GM23248 (cell line): ENCODE measurements around the gene ZNF334. TPM values are rescaled to one million over a fixed set of nuclear protein-coding genes. Genes with fewer than 3 reads are reported as not detected.

Source experiments
- DNase-seq: peaks from one replicate; pipeline ENCODE4 v3.0.0-alpha.2; 2015
- H2AFZ ChIP-seq: fragments of 200-600 bp; sonication (generic); 2 replicates; pipeline ENCODE4 v1.6.1; 2016; ENCODE audit warnings: antibody characterized with exemption
- H3F3A ChIP-seq: fragments of 200-600 bp; sonication (generic); 2 replicates; pipeline ENCODE4 v1.6.1; 2016; ENCODE audit warnings: mild to moderate bottlenecking, antibody characterized with exemption, mixed run types; ENCODE audit not compliant: insufficient read depth
- H3K27ac ChIP-seq: fragments of 200-600 bp; sonication (generic); 2 replicates; pipeline ENCODE4 v1.5.1; 2016; ENCODE audit warnings: mild to moderate bottlenecking
- H3K27me3 ChIP-seq: fragments of 200-600 bp; sonication (generic); replicated peaks from 2 replicates; pipeline ENCODE4 v1.6.1; 2016; ENCODE audit warnings: mild to moderate bottlenecking; ENCODE audit not compliant: insufficient read depth
- H3K36me3 ChIP-seq: fragments of 200-600 bp; sonication (generic); 2 replicates; pipeline ENCODE4 v1.6.1; 2016; ENCODE audit warnings: low read depth, mild to moderate bottlenecking
- H3K4me1 ChIP-seq: fragments of 200-600 bp; sonication (generic); 2 replicates; pipeline ENCODE4 v1.6.1; 2016; ENCODE audit warnings: mild to moderate bottlenecking; ENCODE audit not compliant: insufficient read depth
- H3K4me2 ChIP-seq: fragments of 200-600 bp; sonication (generic); one replicate; pipeline ENCODE4 v1.6.1; 2016; ENCODE audit warnings: mild to moderate bottlenecking; ENCODE audit not compliant: unreplicated experiment
- H3K4me3 ChIP-seq: fragments of 200-600 bp; sonication (generic); 2 replicates; pipeline ENCODE4 v1.5.1; 2016; ENCODE audit warnings: mild to moderate bottlenecking
- H3K79me2 ChIP-seq: fragments of 200-600 bp; sonication (generic); 2 replicates; pipeline ENCODE4 v1.6.1; 2016; ENCODE audit warnings: mild to moderate bottlenecking; ENCODE audit not compliant: insufficient read depth
- H3K9ac ChIP-seq: fragments of 200-600 bp; sonication (generic); 2 replicates; pipeline ENCODE4 v1.6.1; 2016; ENCODE audit warnings: mild to moderate bottlenecking
- H3K9me2 ChIP-seq: fragments of 200-600 bp; sonication (generic); 2 replicates; pipeline ENCODE4 v1.6.1; 2016; ENCODE audit warnings: mixed run types, mild to moderate bottlenecking, moderate library complexity; ENCODE audit not compliant: insufficient read depth
- H3K9me3 ChIP-seq: fragments of 200-600 bp; sonication (generic); one replicate; pipeline ENCODE4 v1.6.1; 2017; ENCODE audit warnings: low read depth
- H4K20me1 ChIP-seq: fragments of 200-600 bp; sonication (generic); 2 replicates; pipeline ENCODE4 v1.6.0; 2016; ENCODE audit not compliant: insufficient read depth
- EZH2 ChIP-seq: fragments of 200-600 bp; sonication (generic); IDR thresholded peaks from 2 replicates; pipeline ENCODE4 v1.6.1; 2018; ENCODE audit warnings: antibody characterized with exemption, mild to moderate bottlenecking; ENCODE audit not compliant: insufficient read depth, poor library complexity, severe bottlenecking
- EZH2phosphoT487 ChIP-seq: fragments of 200-600 bp; sonication (generic); IDR thresholded peaks from 2 replicates; pipeline ENCODE4 v1.6.1; 2018; ENCODE audit warnings: antibody characterized with exemption, moderate library complexity, mild to moderate bottlenecking, low read depth; ENCODE audit not compliant: insufficient read depth
- WGBS, 2 experiments: methylation state at CpG; one replicate each; pipeline ENCODE4 v1.1.6; 2015 to 2017; ENCODE audit warnings: low lambda C conversion rate in 2 of 2, low coverage in 1 of 2; ENCODE audit errors: missing lambda C conversion rate in 2 of 2; 5-methylcytosine and 5-hydroxymethylcytosine counted together
- in situ Hi-C: fragments of 300-500 bp; cut with MboI; formaldehyde crosslinking; loops from 2 replicates; pipeline ENCODE4 v1.15.0; 2020
- polyA plus RNA-seq: library from polyadenylated mRNA; unstranded; fragments of >200 nt; fragmentation: Nextera tagmentation; extraction: Ambion mirVana; gene quantifications from 2 replicates; pipeline ENCODE4 v1.2.1, GENCODE V29; 2016
- total RNA-seq: library from RNA; depleted of rRNA; stranded (reverse); fragments of >200 nt; shearing (Covaris generic); gene quantifications from 2 replicates; pipeline ENCODE4 v1.2.3, GENCODE V29; 2014; rRNA removed

The ZNF334 gene
- total and polyA plus RNA-seq, 2 experiments from 2014 or later: 1.1 to 1.4 TPM

- Histone ChIP-seq H3K79me2 (no peaks in the 10 kb centered on the region), H3F3A (no peaks in the 10 kb centered on the region), H3K9me3 (no peaks in the 10 kb centered on the region), H3K36me3 (no peaks in the 10 kb centered on the region), H3K4me3 (no peak overlapping the region), H3K9ac (no peak overlapping the region), H4K20me1 (no peaks in the 10 kb centered on the region), H3K27ac (no peak overlapping the region), H3K27me3 (peaks cover 12% of the 10 kb centered on the region; the same call in 1 of the 2 replicates), H3K4me2 (no peak overlapping the region), H2AFZ (no peak overlapping the region), H3K4me1 (no peaks in the 10 kb centered on the region), H3K9me2 (no peaks in the 10 kb centered on the region)
- DNase-seq: no peak
- in situ Hi-C loops: no loop called here
- 60 to 74% methylated on average over 3 of the region's 3 CpGs for WGBS, 2 experiments
- TF ChIP-seq EZH2phosphoT487: no peak
- TF ChIP-seq EZH2: no peak
Measured at GRCh38 chr20:46461808-46462207, 51.6 kb downstream of the ZNF334 start.

GRCh38 chr20:46458866-46459750, 54.3 kb downstream of the ZNF334 start:
- 7 to 9% methylated on average over 36 of the region's 36 CpGs for WGBS, 2 experiments
- Histone ChIP-seq H3K9me3 (no peaks in the 10 kb centered on the region), H3K4me2 (no peak overlapping the region), H3K79me2 (no peaks in the 10 kb centered on the region), H3K27me3 (peaks cover 12% of the 10 kb centered on the region; the same call in 1 of the 2 replicates), H3K9me2 (no peaks in the 10 kb centered on the region), H3F3A (no peaks in the 10 kb centered on the region), H3K27ac (no peak overlapping the region), H2AFZ (no peak overlapping the region), H3K9ac (no peak overlapping the region), H3K4me1 (no peaks in the 10 kb centered on the region), H3K4me3 (no peak overlapping the region), H4K20me1 (no peaks in the 10 kb centered on the region), H3K36me3 (no peaks in the 10 kb centered on the region)
- TF ChIP-seq EZH2 (no peak), EZH2phosphoT487 (no peak)
- no peak for DNase-seq
- in situ Hi-C loops: no loop called here

- Histone ChIP-seq H3K4me1 (no peaks in the 10 kb centered on the region), H3K9me2 (no peaks in the 10 kb centered on the region), H4K20me1 (no peaks in the 10 kb centered on the region), H3K4me3 (no peak overlapping the region), H3F3A (no peaks in the 10 kb centered on the region), H3K4me2 (no peak overlapping the region), H3K36me3 (no peaks in the 10 kb centered on the region), H3K9me3 (no peaks in the 10 kb centered on the region), H3K27ac (no peak overlapping the region), H3K79me2 (no peaks in the 10 kb centered on the region), H3K27me3 (peaks cover 12% of the 10 kb centered on the region; the same call in 1 of the 2 replicates), H3K9ac (no peak overlapping the region), H2AFZ (no peak overlapping the region)
- no peak for DNase-seq
- WGBS, 2 experiments: 38 to 41% methylated on average over 5 of the region's 5 CpGs
- no peak for TF ChIP-seq EZH2
- no peak for TF ChIP-seq EZH2phosphoT487
- in situ Hi-C loops: no loop called here
Measured at GRCh38 chr20:46456255-46457028, 56.9 kb downstream of the ZNF334 start.

DNA sequence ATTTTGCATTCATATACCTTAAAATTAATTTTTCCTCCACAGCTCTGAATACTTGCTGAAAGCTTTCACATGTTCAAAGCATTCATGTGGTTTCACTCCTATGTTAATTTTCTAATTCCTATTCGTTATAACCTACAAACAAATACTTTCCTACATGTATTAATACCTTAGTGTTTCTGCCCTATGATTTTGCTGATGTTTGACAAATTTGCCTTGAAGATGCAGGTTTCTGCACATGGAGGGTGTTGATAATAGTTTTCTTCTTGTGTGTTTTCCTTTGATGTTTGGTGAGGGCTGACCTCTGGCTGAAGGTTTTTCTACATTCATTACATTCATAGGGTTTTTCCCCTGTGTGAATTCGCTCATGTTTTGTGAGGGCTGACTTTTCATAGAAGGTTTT, 57.6 kb downstream of the ZNF334 start:
- in situ Hi-C loops: no loop called here
- Histone ChIP-seq H3F3A (no peaks in the 10 kb centered on the region), H3K9me3 (no peaks in the 10 kb centered on the region), H3K27ac (no peak overlapping the region), H3K9me2 (no peaks in the 10 kb centered on the region), H3K9ac (no peak overlapping the region), H3K79me2 (no peaks in the 10 kb centered on the region), H3K4me3 (no peak overlapping the region), H3K4me2 (no peak overlapping the region), H2AFZ (no peak overlapping the region), H3K36me3 (no peaks in the 10 kb centered on the region), H3K4me1 (no peaks in the 10 kb centered on the region), H4K20me1 (no peaks in the 10 kb centered on the region), H3K27me3 (peaks cover 12% of the 10 kb centered on the region; the same call in 1 of the 2 replicates)
- DNase-seq: no peak
- TF ChIP-seq EZH2 (no peak), EZH2phosphoT487 (no peak)
- 19 to 29% methylated on average over 2 of the region's 2 CpGs for WGBS, 2 experiments

Other genes with a start within 250 kb of the ZNF334 start
- not detected in 2 replicates for gene CDH22, start 205.1 kb downstream of the ZNF334 start, total RNA-seq
- gene CDH22, start 205.1 kb downstream of the ZNF334 start, polyA plus RNA-seq: not detected in 2 replicates
- gene ELMO2, start 106.9 kb downstream of the ZNF334 start, total RNA-seq: 51.1 and 57.9 TPM in 2 replicates
- gene ELMO2, start 106.9 kb downstream of the ZNF334 start, polyA plus RNA-seq: 38.4 and 41.5 TPM in 2 replicates
- gene OCSTAMP, start 37.1 kb upstream of the ZNF334 start, total RNA-seq: not detected in 2 replicates
- not detected in 2 replicates for gene OCSTAMP, start 37.1 kb upstream of the ZNF334 start, polyA plus RNA-seq
- 0.89 and 2.4 TPM in 2 replicates for gene SLC13A3, start 137.9 kb upstream of the ZNF334 start, total RNA-seq
- 2.3 and 4.6 TPM in 2 replicates for gene SLC13A3, start 137.9 kb upstream of the ZNF334 start, polyA plus RNA-seq
- gene TP53RK, start 175.9 kb upstream of the ZNF334 start, total RNA-seq: 20.1 and 24.1 TPM in 2 replicates
- gene TP53RK, start 175.9 kb upstream of the ZNF334 start, polyA plus RNA-seq: 23.6 and 24.0 TPM in 2 replicates
- 48.0 and 50.2 TPM in 2 replicates for gene SLC2A10, start 196.1 kb upstream of the ZNF334 start, total RNA-seq
- 26.2 and 29.7 TPM in 2 replicates for gene SLC2A10, start 196.1 kb upstream of the ZNF334 start, polyA plus RNA-seq